A673 (cell line): Measurements from ENCODE around the gene ALOX15B.

Experiments
- EZH2 ChIP-seq: fragments of 200-600 bp; sonication (generic); IDR thresholded peaks from 2 replicates; pipeline ENCODE4 v1.6.1; 2017; ENCODE audit warnings: borderline replicate concordance, low read depth, mild to moderate bottlenecking, mixed read lengths, antibody characterized with exemption, low read length; ENCODE audit not compliant: poor library complexity, severe bottlenecking
- TF ChIP-seq, protein P1 (sequence below): fragments of 300-800, 200-600 bp; sonication (generic); conservative IDR thresholded peaks from 2 replicates; pipeline ENCODE4 v1.5.1; 2017; ENCODE audit warnings: low read depth, mild to moderate bottlenecking, antibody characterized with exemption, low read length, moderate library complexity, mixed read lengths

DNA sequence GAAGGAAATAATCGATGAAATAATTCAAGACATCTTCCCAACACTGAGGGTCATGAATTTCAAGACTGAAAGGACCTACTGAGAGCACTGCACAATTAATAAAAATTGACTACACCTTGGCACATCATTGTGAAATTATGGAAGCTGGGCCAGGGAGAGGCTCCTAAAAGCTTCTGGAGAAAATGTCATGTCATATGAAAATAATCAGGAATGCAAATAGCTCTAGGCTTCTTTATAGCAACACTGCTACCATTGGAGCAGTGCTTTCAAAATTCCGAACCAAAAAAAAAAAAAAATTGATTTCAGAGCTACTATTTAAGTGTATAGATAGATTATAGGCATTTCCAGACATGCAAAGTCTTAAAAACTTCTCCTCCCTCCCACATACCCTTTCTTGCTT, 6.4 kb upstream of the ALOX15B start:
- TF ChIP-seq, protein P1, sequence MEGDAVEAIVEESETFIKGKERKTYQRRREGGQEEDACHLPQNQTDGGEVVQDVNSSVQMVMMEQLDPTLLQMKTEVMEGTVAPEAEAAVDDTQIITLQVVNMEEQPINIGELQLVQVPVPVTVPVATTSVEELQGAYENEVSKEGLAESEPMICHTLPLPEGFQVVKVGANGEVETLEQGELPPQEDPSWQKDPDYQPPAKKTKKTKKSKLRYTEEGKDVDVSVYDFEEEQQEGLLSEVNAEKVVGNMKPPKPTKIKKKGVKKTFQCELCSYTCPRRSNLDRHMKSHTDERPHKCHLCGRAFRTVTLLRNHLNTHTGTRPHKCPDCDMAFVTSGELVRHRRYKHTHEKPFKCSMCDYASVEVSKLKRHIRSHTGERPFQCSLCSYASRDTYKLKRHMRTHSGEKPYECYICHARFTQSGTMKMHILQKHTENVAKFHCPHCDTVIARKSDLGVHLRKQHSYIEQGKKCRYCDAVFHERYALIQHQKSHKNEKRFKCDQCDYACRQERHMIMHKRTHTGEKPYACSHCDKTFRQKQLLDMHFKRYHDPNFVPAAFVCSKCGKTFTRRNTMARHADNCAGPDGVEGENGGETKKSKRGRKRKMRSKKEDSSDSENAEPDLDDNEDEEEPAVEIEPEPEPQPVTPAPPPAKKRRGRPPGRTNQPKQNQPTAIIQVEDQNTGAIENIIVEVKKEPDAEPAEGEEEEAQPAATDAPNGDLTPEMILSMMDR = no peak
- no peak for TF ChIP-seq EZH2
